GM19468 (cell line): ENCODE measurements around the gene TMEM147.

Experiments
- ATAC-seq: cut with Tn5 transposase; IDR thresholded peaks from one replicate; pipeline ENCODE4 v1.9.1; 2021; ENCODE audit warnings: mild to moderate bottlenecking, moderate library complexity, moderate number of reproducible peaks; ENCODE audit not compliant: unreplicated experiment; ENCODE audit errors: extremely low read depth

Gene TMEM147

GRCh38 chr19:35518313-35518712, 27.1 kb upstream of the TMEM147 start:
- no peak for ATAC-seq

GRCh38 chr19:35519291-35519690, 26.1 kb upstream of the TMEM147 start:
- ATAC-seq: no peak

GRCh38 chr19:35521124-35521743, 24.2 kb upstream of the TMEM147 start:
- ATAC-seq: no peak

- no peak for ATAC-seq
These were observed 22.6 kb upstream of the TMEM147 start for GRCh38 chr19:35522745-35523327.

- no peak for ATAC-seq
These were observed 21.1 kb upstream of the TMEM147 start for GRCh38 chr19:35524181-35524837.

GRCh38 chr19:35525873-35526272, 19.6 kb upstream of the TMEM147 start:
- ATAC-seq: no peak

- no peak for ATAC-seq
These were observed 17.0 kb upstream of the TMEM147 start, which contains the start of gene SBSN for GRCh38 chr19:35528218-35529038. Gene SBSN (minus strand): TSS chr19:35528311. CDS start chr19:35528281, 30 bp downstream.

- no peak for ATAC-seq
These were observed 15.9 kb upstream of the TMEM147 start for GRCh38 chr19:35529241-35530218.

- ATAC-seq: no peak
These were observed 14.1 kb upstream of the TMEM147 start for GRCh38 chr19:35531291-35531690.

- no peak for ATAC-seq
These were observed 12.1 kb upstream of the TMEM147 start, which contains the start of gene GAPDHS for GRCh38 chr19:35533201-35533821. Gene GAPDHS (plus strand): TSS chr19:35533456. CDS start chr19:35533528, 72 bp downstream.

- no peak for ATAC-seq
These were observed 11.5 kb upstream of the TMEM147 start for GRCh38 chr19:35533822-35534392.

GRCh38 chr19:35534803-35535480, 10.5 kb upstream of the TMEM147 start:
- ATAC-seq: no peak

GRCh38 chr19:35539314-35539713, 6.1 kb upstream of the TMEM147 start:
- ATAC-seq: no peak

- no peak for ATAC-seq
These were observed 5.6 kb upstream of the TMEM147 start for GRCh38 chr19:35539850-35540249.

GRCh38 chr19:35540356-35540927, 5.0 kb upstream of the TMEM147 start:
- no peak for ATAC-seq

GRCh38 chr19:35542209-35542608, 3.2 kb upstream of the TMEM147 start:
- ATAC-seq: no peak

- ATAC-seq: no peak
These were observed 1.9 kb upstream of the TMEM147 start for GRCh38 chr19:35543280-35544109.
